SU-DHL-6 (cell line): Measurements from ENCODE around the gene TXNRD1.

Source experiments
- CTCF ChIP-seq: fragments of 200-600 bp; sonication (generic); IDR thresholded peaks from one replicate; pipeline ENCODE4 v1.5.1; 2017; ENCODE audit warnings: antibody characterized with exemption, mild to moderate bottlenecking, low read length, moderate library complexity; ENCODE audit not compliant: insufficient read depth, poor library complexity, severe bottlenecking
- EZH2phosphoT487 ChIP-seq: fragments of 200-600 bp; sonication (generic), shearing (Covaris generic); conservative IDR thresholded peaks from 2 replicates; pipeline ENCODE4 v1.6.1; 2018; ENCODE audit warnings: mild to moderate bottlenecking, antibody characterized with exemption, low read length, moderate library complexity, mixed read lengths

- TF ChIP-seq CTCF (no peak), EZH2phosphoT487 (no peak)
Measured at GRCh38 chr12:104374806-104375205, 159.2 kb downstream of the TXNRD1 start.
